OCI-M1 (cell line): ENCODE data around the gene CSPG5.

ENCODE experiments used
- DNase-seq: peaks from one replicate; lab custom pipeline; 2025; lab: John Stamatoyannopoulos, UW

CSPG5 gene

DNA sequence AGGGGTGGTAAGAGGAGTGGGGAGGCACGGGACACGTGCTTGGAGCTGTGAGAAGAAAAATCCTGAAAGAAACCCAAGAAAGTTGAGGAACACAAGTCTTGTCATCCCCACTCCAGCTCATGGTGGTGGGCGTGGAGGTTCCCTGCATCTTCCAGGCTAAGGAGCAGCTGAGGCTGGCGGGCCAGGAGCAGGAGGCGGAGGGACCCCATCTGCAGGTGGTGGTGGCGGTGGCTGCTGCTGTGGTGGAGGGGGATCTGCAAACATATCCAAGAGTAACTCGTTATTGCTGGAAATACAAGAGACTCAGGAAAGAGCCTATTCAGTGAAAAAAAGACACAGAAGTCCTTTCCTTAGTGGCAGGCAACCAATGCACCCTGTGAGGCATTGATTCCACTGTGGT is 9.4 kb upstream of the CSPG5 start:
- DNase-seq: no peak

DNA sequence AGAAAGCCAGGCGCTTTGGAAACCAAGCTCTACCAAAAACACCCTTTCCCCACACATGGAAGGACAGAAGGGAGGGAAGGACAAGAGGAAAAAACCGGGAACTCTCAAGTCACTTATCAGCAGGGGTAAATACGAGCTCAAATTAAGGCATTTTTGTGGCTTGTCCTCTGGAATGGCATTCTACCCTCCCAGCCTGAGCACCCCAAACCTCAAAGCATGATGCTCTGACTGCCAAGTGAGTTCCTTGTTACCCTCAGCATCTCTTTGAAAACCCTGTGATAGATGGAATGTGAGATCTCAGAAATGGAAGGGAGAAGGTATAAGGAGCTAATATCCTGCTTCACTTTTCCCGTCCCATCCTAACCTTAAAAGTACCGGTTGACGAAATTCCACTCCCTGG is 8.1 kb upstream of the CSPG5 start:
- no peak for DNase-seq

DNA sequence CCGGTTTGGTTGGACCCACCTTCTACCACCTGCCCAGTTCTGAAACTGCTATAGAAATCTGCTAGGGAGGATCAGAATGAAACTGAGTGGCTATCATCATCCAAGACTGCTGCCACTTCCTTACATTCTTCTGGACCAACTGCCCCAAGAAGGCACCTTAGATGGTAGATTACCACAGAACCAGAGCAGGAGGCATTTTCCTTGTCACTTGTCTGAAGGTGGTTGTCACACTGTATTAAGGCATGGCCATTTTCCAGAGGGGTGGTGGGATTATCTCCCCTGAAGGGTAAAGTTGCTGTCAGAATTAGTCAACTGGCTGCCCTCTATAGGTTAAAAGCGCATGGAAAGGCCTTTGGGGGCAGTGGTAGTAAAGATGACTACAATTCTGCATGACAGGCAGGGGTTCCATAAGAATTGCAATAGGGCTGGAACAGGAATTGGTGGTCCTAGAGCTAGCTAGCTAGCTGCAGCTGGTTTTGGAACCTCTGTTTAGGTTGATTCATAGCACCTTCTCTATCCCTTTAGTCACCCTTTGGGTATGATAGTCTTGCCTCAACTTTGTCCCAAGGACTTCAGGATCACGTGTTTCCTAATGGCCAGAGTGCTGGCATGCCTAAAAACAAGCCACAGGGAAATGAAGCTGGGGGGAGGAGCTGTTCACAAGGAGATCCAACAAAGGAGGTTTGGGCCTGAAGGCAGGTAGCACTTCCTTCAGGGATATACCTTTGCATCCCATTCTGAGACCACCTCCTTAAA is 4.8 kb upstream of the CSPG5 start:
- DNase-seq: no peak

DNA sequence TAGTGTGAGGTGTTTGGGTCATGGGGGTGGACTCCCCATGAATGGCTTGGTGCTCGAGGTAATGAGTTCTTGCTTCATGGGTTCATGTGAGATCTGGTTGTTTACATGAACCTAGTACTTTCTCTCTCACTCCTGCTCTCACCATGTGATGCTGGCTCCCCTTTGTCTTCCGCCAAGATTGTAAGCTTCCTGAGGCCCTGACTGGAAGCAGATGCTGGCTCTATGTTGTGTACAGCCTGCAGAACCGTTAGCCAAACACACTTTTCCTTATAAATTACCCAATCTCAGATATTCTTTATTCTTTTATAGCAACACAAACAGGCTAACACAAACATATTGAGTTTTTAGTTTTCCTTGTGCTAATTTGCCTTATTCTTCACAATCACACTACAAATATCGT is 3.2 kb upstream of the CSPG5 start:
- DNase-seq: no peak

DNA sequence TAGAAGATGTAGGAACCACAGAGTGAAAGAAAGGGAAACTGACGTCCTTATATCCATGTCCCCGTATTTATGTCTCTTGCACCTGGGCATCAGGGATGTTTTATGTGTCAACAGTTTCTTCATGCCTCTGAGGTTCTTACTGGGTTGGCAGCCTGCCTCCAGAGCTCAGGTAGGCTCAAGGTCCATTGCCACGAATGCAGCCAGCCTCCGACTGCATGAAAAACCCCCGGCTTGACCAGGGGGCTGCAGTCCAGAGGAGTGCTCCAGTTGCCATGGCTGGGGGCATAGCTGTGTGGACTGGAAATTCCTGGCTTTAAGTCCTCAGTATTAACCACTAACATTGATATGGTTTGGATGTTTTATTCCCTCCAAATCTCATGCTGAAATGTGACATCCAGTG is 2.8 kb upstream of the CSPG5 start:
- DNase-seq: no peak

DNA sequence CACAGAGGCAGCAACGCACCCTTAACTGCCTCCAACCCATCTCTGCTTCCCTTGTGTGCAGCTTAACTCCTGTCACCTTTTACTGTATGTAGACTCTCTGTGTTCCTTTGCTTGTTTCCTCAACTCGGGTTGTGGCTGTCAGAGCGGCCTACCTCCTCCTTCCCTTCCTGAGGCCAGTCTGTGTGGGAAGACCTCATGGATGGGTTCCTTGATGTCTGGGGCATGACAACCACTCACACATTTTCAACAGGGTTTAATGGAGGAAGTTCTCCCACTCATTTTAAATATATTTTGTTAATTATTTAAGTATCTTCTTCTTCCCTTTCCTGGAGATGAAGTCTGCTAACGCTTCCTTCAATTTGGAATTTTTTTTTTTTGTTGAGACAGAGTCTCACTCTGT is 1.8 kb upstream of the CSPG5 start:
- no peak for DNase-seq

DNA sequence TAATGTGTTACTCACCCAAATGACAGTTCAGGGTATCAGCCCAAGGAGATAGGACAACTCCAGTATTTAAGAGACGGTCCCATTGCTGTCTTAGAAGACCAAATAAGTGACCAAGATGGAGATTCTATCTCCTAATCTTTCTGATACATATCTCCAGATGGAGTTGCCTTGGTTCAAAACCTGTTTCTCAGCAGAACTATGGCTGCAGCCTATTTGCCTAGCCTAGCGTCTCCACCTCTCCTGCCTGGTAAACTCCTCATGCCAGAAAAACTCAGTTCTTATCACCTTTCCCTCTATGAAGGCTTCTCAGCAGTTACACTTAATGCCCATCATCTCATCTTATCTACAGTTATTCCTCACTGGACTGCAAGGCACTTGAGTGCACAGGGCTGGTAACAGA is 1.2 kb upstream of the CSPG5 start:
- DNase-seq: no peak

DNA sequence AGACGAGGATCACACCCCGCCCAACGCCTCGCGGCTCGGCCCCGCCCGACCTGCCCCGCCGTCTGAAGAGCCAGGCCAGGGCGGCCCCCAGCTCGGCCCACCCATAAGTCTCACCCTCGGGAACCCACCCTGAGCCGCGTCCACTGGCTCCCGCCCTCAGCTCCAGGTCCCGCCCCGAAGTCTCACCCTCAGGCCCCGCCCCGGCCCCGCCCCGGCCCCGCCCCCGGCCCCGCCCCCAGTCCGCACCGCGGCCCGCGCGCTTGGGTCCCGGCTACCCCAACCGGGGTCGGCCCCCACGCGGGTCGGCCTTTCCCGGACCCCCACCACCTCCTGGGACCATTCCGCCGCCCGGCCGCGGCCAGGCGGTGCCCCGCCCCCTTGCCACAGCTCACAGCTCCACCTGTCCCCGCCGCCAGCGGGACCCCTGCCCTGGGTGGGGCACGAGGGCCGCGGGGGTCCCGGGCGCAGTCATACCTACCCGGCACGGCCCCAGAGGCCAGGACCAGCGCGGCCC is 489 bp downstream of the CSPG5 start:
- peak; percentile 36 for DNase-seq

DNA sequence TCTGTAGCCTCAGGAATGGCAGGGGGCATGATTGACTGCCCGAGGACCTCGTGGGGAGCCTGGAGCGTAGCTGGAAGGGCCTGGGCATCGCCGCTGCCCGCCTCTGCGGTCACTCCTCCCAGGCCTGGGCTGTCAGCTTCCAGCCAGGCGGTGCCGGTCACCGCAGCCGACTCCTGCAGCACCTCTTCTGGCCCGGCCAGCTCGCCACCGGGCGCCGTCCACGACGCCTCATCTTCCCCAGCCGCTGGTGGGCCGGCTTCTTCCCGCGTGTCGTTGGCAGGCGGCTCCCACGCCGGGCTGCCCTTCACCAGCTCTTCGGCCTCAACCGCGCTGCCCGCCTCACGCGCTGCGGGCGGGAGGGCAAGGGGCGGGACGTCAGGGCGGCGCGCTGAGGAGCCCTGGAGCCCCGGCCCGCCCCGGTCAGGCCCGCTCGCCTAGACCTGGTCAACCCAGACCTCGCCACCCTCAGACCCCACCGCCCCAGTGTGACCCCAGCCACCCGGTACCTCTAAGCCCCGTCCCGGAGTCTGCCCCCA is 1.0 kb downstream of the CSPG5 start:
- DNase-seq: no peak

DNA sequence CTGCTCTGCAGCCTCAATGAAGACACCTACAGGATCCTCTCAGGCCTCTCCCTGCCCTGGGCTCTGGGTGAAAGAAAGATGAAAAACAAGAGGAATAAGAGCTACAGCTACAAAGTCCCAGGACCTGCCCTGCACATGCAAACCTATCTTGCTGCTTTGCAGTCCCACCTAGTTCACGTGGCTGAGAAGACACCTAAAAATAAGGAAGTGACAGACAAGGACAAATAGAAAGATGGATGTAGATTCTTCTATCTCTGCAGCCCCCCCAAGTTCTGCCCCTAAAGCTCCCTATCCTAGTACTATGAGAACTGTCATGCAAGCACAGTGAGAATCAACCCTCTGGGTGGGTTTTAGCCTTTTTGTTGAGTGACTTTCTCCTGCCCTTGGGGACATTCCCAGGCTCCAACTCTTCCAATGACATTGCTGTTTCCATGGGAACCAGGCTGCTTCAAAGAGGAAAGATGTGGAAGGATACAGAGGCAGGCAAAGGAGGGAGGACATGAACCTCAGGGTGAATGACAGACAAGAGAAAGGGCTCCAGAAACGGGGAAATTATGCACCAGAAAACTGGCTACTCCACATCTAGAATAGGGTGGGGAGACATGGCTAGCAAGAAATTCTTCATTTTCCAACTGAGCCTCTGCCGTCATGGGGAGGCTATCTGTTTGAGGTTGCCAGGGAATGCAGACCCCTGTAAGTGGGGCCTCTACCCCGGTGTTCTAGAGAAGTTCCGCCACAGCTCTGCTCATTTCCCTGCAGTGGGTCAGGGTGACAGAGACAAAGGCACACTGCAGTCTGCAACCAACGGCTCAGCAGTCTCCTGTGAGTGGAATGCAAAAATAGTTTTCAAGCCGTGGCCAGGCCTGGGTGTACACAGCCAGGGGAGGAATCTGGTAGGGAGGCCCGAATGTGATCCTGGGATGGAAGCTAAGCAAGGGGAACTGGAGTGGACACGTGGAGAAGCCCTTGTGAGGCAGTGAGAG is 5.2 kb downstream of the CSPG5 start:
- DNase-seq: no peak

DNA sequence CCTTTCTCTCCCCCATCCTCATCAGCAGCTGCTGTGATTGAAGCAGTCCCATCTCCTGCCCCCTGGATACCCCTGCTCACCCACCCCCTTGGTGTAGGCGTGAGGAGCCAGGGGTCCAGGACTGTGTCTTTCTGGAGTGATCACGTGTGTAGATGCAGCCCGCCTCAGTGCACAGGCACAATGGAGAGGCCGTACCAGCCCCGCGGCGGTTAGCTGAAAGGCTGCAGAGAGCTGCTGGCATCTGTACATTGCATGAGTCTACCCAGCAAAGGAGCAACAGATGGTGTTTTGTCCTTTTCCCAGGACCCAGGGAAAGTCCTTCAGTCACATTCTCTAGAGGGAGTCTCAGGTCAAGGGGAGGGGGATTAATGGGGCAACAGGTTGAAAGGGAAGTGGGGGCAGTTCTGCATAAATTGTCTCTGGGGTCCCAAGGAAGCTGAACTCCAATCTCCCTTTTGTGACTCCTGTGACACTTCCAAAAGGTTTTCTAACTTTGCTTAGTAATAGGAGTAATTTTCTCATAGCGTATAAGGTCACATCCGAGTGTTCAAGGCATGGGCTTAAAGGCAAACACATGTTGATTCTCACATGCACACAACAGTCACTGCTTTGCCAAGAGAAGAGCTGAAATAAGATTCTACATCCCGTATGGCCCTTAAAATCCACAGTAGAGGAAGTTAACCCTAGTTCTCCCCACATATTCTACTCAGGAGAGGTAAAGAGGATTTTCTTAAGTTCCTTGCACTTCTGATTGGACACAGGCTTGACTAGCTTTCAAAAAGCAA is 7.1 kb downstream of the CSPG5 start:
- DNase-seq: no peak

DNA sequence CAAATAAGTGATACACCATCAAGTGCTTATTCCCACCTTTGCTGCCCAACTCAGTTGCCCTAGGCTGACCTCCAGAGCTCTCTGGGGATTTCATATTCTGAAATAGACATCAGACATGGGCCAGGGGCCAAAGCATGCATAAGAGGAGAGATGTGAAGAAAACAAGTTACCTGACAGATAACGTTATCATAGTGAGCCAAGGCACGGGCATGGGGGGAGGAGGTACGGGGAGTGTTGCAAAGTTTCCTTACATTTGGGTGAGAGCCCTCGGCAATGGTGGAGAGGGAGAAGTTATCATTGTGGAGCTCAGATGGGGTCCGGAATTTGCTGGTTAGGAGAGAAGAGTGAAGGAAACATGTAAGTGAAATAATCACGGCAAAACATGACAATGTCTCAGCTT is 9.8 kb downstream of the CSPG5 start:
- DNase-seq: no peak

DNA sequence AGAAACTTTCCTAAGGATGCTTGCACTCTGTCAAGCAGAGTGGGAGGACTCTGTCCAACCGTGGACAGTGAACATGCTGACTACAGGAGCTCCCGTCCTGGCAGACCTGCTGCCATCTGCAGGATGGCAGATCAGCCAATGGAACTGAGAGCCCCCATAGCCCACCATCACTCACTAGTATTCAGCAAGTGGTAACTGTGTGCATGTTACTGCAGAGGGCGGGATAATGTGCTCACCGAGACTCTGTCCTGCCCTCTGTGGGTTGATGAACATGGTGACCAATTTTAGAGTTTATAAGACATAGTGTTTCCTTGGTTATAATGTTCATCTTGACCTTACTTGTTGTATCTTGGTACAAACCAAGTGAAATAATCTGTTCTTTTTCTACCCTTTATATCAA is 11.5 kb downstream of the CSPG5 start:
- no peak for DNase-seq

DNA sequence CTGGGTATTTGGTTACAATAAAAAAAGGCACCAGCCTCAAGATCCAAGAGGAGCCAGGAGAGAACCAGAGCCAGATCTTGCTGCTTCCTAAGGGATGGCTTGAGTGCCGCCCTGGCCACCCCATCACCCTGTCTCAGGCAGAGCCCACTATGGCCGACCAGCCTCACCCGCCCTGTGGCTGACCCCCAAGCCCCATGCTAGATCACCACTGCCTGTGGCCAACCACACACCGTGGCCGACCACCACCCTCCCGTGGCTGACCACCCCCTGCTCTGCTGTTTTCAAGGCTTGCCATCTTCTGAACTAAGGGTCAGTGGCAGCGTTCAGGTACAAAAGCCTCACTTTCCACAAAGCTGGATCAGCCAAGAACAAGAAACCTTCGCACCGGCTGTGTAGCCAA is 12.0 kb downstream of the CSPG5 start:
- no peak for DNase-seq

DNA sequence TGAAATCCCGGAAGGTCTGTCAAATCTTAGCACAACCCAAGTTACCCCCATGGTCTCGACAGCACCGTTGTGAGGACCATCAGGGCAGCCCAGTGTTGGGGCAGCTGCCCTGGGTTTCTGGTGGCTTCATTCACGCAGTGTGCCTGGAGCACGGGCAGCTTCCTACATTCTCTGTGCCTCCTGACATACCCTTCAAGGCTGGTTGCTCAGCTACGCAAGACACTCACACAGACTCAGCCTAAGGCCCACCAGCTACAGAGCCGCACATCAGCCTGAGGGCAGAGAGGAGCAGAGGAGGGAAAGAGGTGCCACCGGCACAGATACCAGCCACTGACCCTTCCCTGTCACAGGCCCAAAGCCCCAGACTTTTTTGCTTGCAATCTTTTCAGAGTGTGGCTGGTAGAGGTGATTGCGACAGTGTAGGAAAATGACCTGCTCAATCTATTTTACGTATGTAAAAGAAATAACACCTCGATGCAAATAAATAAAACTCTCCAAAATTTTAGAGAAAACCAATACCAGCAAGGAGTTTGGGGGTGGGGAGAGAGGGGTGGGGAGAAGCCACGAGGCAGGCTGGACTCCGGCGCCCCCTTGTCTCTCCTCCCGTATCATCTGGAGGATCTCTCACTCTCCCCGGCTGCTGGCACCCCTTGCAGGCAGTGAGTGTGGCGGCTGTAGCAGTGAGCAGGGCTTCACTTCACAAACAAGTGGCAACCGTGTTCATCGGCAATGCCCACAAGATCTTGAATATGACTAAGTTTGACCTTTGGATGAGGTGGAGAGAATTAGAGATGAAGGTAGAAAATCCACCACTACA is 12.7 kb downstream of the CSPG5 start:
- no peak for DNase-seq

DNA sequence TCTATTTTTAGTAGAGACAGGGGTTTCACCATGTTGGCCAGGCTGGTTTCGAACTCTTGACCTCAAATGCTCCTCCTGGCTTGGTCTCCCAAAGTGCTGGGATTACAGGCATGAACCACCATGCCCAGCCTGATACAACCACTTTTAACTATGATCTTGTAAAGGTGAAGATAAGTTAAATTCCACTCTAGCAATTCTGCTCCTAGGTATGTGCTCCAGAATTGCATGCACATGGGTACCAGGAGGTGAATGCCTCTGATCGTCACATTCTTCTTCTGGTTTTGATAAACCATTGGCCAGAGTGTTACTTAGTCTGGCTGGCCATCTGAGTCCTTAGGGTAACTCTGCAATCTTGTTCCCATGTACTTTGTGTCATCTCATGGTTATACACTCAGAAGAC is 22.3 kb downstream of the CSPG5 start:
- DNase-seq: no peak

DNA sequence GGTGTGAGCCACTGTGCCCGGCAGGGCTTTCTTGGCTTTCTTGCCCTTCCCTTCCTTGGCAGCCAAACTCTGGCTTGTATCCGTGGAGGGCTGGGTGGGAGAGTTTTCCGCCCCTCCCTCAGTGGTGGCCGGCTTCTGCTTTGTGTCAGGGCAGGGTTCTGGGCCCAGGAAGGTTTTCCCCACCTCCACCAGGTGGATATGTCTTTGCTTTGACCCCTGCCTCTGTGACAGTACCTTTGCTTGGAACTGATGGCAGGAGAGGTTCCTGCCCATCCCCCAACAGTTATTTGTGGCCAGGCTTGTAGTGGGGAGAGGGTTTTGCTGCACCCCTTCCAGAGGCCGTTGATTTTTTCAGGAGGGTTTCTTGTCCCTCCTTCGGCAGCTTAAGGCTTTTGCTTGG is 24.3 kb downstream of the CSPG5 start:
- DNase-seq: no peak

DNA sequence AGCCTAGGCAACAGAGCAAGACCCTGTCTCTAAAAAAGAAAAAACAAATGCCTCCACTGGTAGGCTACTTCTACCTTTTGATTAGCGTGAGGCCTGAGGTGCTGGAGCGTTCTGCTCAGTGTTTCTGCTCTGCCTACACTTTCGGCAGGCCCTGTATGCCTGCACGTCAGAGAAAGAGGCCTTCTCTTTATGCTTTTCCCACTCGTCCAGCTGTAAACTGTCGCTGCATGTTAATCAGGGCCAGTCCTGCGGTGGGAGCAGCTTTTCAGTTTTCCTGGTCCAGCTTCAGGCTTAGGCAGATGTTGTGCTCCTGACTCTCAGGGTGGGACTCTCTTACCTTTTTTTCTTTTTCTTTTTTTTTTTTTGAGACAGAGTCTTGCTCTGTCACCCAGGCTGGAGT is 25.3 kb downstream of the CSPG5 start:
- no peak for DNase-seq

DNA sequence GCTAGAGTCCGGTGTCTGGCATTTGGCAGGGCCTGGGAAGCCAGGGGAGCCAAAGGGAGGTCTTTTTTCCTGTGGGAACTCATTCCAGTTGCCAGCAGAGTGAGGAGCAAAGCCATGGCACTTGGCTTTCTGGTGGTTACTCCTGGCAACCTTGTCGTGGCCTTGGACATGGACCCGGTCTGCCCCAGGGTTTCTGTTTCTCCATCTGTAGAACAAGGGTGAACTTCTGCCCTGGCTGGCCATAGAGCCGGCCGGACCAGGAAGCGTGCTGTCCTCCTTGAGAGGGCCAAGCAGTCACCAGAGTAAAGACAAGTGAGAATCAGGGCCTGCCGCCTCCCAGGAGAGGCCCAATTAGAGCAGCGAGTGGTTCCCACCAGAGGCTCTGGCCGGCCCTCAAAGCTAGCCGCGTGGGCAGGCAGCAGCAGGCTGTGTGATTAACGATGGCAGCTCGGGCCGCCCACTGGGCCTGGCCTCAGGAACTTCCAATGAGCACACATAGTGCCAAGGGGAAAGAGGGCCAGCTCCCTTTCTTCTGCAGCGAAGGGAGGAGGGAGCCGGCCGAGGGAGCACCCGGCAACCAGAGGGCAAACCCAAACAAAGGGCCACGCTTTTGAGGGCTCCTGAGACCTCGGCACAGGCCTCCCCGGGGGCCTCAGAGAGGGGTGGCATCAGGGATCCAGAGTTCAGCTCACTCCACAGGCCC is 36.0 kb downstream of the CSPG5 start:
- no peak for DNase-seq

DNA sequence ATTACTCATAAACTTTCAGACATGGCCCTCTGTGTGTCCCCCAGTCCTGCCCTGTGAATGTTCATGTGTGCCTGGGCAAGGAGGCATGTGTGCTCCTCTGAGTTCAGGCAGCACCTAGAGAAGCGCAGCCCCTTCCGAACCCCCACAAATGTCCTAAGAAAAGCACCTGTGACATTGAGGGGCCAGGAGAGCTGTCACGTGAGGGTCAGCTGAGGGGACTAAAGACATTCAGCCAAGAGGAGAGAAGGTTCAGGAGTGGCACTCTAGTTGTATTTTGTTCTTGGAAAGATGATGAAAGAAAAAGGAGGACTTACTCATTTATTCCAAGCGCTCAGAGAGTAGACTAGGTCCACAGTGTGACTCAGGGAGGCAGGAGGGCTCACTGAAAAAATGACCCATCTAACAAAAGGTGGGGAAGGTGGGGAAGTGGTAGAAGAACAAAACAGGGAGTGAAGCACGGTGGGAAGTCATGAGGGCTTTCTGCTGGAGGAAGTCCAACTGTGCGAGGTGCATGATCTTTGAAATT is 37.0 kb downstream of the CSPG5 start:
- no peak for DNase-seq
